GOT3 (cell line): ENCODE measurements around the gene KLHL36.
"Not testable (repeated sequence)": the region's sequence is repeated elsewhere in the genome, so short reads cannot be mapped to it uniquely, and the experiment has no call there.

Experiments
- DNase-seq: peaks from one replicate; lab custom pipeline; 2025; ENCODE audit warnings: mixed read lengths; lab: John Stamatoyannopoulos, UW

KLHL36 gene

DNA sequence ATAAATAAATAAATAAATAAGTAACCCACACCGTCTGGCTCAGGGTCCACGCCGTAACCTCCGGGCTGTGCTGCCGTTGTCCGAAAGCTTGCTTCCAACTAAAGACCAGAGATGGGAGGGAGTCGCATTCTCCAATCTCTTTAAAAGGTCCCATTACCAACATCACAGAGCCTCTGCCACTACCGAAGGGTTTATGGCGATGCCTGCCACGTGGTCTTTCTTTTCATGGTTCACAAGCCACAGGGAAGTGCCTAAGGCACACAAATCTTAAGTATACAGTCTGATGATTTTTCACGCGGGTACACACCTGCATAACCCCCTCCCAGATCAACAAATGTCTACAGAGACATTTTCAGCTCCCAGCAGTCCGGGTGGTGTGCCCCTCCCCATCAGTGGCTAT lies 31.8 kb upstream of the KLHL36 start:
- no peak for DNase-seq

DNA sequence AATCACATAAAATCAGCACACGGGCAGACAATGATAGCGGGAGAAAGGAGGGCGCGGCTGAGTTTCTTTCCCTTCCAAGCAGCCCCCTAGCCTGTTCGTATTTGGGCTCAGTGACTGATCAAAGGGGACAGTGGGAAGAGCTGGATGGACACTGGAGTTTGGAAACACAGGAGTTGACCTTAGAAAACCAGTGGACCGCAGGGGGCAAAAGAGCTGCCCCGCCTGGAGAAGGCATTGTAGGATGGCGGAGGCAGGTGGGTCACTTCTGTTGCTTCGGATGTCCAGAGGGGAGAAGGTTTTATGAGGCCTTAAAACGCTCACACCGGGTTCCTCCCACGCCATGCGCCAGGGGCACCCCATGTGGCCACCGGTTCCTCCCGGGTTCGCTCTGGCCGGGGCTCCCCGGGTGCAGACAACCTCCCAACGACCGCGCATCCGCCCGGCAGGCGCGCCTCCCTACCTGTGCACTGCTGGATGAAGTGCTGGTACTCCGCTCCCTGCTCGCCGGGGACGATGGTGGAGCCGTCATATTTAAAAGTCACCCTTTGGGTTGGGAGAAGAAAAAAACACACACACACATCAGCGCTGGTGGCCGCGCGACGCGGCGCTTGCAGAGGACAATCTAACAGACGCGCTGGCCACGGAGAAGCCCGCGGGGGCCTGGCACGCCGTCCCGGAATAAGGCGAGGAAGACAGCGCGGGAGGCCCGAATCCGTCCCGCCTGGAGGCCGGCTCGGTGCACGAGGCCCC lies 31.1 kb upstream of the KLHL36 start:
- DNase-seq: no peak

DNA sequence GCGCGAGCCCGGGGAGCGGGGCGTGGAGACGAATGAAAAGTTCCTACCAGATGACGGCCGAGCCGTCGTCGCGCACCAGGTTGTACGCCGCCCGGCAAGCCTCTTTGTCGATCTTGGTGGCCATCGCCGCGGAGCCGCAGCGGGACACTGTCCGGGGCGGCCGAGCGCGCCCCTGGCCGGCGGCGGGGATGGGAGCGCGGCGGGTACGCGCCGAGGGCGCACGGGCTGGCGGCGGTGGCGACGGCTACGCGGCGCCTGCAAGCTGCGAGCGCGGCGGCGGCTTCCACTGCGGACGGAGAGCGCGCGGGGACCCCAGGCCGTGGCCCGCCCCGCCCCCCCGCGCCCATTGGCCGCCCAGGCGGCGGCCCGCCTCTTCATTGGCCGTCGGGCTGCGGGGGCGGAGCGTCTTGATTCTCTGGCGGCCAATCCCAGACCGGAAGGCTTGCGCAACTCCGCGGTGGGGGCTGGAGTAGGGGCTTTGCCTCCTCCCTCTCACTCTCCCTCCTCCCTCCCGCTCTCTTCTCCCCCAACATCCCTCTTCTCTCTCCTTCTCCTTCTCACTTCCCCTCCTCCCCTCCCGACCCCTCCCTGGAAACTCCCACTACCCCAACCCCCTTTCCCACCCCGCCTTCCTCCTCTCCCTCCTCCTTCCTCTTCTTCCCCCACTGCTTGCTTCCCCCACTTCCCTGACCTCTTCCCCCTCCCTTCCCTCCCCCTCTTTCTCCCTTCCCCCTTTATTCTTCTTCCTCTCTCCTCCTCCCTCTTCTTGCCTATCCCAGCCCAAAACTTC lies 30.3 kb upstream of the KLHL36 start, which contains the start of gene COTL1:
Gene COTL1 (minus strand): TSS at position 288 of the 790 bp plus-strand sequence. CDS start 164 bp downstream, at position 124.
- peak; percentile 84 for DNase-seq

DNA sequence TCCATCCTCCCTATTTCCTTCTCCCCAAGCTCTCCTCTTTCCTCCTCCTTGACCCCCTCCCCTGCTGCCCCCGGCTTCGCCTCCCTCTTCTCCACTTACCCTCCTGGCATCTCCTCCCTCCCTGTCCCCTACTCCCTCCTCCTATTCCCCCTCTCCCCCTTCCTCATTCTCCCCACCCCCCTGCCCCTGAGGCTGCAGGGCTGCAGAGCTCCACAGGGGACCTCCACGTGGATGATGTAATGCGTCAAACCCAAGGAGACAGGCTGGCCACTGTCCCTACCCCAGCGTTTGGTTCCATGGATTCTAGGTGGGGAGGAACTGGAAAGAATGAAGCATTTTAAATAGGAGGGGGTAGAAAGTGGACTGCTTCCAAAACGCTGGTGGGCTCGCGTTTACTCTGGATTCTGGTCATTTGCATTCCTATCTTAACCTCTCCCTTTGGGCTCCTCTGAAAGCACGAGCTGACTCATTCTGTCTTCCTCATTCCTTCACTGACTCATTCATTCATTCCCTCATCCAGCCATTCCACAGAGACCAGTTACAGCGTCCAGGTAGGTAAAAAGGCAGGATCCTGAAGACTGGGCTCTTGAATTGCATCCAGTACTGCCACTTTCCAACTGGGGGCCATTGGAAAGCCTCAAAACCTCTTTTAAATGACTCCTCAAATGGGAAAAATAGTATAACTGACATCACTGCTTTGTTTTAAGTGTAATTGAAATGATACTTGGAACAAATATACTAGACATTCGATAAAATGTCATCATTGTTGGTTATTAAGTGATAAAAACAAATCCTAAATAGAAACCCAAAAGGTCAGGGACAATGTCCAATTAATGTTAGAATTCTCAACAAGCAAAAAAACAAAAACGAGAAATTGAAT lies 29.5 kb upstream of the KLHL36 start:
- peak; percentile 64 for DNase-seq

DNA sequence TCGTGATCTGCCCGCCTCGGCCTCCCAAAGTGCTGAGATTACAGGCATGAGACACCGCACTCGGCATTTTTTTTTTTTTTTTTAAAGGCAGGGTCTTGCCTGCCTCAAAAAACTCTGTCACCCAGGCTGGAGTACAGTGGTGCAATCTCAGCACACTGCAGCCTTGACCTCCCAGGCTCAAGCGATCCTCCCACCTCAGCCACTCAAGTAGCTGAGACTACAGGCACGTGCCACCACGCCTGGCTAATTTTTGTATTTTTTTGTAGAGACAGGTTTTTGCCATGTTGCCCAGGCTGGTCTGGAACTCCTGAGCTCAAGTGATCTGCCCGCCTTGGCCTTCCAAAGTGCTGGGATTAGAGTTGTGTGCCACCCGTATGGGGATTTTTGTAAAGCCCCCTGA lies 27.4 kb upstream of the KLHL36 start:
- not testable (repeated sequence) for DNase-seq

DNA sequence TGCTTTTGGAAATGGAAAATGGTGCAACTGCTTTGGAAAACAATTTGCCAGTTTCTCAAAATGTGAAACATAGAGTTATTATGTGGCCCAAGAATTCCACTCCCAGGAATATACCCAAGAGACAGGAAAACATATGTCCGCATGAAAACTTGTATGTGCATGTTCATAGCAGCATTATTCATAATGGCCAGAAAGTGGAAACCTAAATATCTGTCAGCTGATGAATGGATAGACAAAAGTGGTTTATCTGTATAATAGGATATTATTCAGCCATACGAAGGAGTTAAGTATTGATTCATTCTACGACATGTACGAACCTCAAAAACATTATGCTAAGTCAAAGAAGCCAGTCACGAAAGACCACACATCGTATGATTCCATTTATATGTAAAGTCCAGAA lies 22.8 kb upstream of the KLHL36 start:
- no peak for DNase-seq

DNA sequence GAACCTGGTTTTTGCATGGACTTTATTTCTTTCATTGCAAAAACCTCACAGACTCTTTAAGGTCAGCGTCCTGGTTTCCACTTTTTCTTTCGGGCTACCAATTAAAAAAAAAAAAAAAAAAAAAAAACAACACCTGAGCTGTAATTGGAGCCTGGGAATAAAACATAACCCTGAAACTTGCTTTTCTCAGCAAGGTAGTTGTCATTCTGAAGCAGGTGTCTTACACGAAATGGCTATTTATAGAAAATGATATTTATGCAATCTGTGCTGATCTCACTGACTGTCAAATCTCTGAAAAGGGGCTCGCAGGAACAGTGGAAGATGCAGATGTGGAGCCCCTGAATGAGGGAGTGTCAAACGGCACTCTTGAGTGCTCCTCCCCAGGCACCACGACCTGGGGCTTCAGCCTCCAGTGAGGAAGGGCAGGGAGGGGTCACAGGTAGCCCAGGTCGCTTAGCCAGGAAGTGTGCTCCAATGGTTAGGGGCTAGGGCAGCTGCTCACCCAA lies 20.0 kb upstream of the KLHL36 start:
- DNase-seq: no peak

DNA sequence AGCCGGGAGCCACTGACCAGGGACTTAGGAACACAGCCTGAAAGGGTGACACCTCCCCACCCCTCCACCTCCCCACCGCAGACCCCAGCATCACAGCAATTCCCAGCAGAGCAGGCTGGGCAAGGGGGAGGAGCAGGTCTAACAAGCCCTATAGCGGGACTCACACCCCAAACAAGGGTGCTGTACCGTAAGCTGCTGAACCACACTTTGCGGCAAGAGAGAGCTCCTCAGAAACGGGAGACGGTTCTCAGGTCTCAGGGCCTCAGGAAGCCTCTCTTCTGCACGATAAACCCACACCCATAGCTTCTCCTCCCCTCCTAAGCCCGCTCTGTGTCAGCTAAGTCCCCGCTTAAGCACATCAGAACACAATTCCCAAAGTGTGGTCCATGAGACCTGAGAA lies 18.7 kb upstream of the KLHL36 start:
- no peak for DNase-seq

DNA sequence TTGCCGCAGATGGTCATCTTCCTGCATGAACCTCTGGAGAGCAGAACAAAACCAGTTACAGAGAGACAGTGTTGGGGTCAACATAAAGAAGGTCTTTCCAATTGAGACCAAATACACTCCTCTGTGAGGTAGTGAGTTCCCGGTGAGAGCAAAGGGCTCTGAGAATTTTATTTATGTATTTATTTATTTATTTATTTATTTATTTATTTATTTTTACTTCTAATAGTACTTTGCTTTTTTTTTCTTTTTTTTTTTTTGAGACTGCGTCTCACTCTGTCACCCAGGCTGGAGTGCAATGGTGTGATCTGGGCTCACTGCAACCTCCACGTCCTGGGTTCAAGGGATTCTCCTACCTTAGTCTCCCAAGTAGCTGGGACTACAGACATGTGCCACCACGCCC lies 18.3 kb upstream of the KLHL36 start:
- no peak for DNase-seq

DNA sequence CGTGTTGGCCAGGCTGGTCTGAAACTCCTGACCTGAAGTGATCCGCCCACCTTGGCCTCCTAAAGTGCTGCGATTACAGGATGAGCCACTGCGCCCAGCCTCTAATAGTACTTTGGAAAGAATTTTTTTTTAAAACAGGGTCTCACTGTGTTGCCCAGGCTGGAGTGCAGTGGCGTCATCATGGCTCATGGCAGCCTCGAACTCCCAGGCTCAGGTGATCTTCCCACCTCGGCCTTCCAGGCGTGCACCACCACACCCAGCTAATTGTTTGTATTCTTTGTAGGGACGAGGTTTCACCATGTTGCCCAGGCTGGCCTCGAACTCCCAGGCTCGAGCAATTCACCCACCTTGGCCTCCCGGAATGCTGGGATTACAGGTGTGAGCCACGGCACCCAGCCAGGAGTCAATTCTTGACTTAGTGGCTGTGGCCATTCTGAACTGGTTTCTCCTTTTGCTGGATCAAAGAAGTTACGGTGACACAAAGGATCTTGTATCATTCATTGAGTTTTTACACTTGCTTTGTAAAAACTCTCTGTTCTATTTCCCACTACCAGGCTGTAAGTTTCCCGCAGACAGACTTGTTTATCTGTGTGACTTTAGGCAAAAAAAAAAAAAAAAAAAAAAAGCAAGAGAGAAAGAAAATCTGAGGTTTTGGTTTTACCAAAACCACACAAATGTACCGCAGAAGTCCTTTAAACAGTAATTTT lies 17.7 kb upstream of the KLHL36 start:
- no peak for DNase-seq

DNA sequence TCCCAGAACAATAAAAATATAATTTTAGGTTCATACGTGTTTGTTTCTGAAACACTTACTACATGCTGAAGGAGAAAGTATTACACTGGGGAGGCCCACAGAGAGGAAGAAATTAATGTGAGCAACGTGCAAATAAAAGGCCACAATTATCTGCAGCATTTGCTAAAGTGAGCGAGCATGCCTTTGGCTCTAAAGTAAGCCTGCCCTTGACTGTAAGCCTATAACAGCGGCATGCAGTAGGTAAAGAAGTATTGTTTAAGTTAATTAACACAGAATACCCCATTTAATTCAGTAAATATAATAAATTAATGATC lies 17.2 kb upstream of the KLHL36 start:
- no peak for DNase-seq

DNA sequence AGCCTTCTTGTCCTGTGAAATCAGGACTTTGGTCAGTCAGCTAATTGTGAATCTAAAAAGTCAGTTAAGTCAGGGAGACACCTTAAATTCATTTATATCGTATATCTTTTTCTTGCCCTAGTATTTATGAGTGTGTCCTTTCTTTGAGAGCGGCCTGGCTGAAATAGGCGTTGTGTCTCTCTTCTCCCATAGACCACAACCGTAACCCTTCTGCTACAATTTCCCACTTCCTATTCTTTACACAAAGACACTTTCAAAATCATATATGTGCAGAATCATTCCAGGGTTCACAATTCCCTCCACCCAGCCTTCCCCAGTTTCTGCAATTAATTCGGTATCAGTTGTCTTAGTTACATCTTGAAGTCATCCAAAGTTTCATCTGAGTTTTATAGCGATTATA lies 16.4 kb upstream of the KLHL36 start:
- no peak for DNase-seq

DNA sequence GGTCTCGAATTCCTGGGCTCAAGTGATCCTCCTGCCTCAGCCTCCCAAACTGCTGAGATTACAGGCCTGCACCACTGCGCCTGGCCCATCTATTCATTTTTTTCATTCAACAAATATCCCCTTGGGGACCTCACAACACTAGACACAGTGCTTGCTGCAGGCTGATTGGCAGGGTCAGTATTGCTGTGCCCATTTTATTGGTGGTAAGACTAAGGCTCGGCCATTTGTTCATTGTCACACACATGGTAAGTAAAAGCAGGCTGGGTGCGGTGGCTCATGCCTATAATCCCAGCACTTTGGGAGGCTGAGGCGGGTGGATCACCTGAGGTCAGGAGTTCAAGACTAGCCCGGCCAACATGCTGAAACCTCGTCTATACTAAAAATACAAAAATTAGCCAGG lies 15.4 kb upstream of the KLHL36 start:
- DNase-seq: not testable (repeated sequence)

DNA sequence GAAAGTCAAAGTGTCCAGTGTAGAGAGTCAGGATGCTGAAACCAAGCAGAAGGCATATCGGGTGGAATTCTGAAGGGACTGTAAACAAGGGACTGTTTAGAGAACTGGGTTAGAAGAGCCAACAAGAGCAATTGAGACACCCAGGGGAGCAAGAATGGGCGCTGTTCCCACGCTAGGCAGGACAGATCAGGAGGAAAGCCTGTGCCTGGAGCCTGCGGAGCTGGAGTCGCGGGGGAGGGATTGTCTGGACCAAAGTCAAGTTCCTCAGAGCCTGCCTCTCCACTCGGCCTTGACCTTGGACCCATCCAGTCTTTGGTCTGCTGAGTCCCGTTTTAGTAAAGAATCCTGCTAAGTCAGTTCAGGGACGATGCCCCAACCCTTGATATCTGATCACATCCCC lies 14.7 kb upstream of the KLHL36 start:
- no peak for DNase-seq

DNA sequence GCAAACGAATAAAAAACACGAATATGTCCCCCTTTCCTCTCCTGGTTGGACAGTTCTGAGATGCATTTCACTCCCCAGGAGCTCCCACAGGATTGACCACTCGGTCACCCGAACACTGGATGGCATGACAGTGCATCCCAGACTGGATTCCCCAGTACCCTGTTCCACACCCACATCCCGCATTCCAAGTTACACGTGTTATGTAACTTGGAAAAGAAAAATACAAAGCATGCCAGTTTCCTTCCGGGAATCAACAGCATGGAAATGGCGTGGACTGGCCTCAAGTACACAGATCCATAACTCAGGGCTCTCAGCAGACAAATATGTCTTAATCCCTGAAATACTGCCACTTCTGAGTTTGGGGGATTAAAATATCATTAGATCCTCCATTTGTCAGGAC lies 12.6 kb upstream of the KLHL36 start:
- DNase-seq: no peak

DNA sequence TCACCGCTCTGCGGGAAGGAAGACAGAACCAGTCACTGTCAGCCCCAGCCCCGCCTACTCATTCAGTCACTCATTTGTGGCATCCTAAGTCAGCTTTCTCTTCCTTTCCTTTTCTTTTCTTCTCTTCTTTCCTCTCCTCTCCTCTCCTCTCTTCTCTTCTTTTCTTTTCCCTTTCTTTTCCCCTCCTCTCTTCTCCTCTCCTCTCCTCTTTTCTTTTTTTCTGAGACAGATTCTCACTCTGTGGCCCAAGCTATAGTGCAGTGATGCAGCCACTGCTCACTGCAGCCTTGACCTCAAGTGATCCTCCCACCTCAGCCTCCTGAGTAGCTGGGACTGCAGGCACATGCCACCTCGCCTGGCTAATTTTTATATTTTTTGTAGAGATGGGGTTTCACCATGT lies 10.6 kb upstream of the KLHL36 start:
- DNase-seq: no peak

DNA sequence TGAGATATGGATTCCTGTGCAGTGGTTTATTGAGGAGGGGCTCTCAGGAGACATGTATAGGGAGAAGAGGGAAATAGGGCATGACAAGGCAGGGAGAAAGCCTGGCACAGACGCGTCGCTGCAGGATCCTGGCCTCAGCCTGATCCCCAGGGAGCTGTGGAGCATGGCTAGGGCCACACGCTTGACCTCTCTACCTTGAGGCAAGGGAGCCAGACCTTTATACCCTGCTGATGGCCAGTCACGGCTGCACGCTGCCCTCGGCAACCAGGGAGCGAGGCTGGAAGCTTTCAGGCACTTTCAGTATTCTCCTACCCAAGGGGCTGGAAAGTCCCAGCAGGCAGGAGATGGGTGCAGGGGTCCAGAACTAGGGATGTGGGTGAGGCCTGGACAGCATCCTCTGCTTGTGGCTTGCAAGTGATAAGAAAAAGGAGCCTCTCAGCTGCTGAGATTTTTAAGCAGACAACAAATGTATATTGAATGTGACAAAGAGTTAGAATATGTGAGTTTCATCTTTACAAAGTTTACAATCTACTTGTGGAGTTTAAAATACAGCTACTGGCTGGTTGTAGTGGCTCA lies 10.0 kb upstream of the KLHL36 start:
- DNase-seq: no peak

DNA sequence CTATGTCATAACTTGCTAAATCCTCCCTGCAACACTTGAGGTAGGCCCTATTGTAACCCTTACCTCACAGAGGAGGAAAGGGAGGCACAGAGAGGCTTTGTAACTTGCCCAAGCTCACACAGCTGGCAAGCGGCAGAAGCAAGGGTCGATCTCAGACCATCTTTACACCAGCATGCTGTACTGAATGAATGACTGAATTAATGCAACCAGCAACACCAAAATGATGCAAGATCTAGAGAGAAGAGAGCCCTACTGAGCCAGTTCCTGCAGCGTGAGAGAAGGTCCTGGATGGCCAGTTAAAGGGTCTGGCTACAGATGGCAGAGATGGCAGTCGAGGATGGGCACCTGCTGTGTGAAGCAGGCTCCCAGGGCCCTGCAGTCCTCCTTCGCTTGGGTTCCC lies 8.2 kb upstream of the KLHL36 start:
- no peak for DNase-seq

DNA sequence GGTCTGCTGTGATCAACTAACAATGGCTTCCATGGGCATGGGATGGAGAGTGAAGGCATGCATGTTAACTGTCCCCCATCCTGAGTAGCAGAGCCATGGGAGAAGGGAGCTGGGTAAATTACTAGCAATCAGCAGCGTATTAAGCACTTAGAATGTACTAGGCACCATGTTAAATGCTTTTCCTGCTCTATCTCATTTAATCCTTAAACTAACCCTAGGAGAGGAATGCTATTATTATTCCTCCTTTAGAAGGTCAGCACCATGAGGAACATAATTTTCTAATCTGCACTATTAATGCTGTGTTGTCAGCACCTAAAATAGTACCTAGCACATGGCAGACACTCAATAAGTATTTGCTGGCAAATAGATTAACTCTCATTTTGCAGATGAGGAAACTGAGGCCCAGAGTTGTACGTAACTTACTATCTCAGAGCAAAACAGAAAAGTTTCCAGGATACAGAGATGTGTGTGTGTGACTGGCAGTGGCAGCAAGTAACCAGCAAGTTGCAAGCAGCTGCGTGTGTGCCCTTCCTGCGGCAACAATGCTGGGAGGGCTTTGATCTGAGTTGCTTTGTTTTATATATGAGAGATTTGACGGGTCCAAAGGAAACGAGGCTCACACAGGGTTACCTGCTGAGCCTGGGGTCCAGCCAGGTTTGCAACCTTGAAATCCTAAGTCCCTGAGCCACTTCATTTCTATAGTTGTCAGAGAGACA lies 6.5 kb upstream of the KLHL36 start:
- no peak for DNase-seq

DNA sequence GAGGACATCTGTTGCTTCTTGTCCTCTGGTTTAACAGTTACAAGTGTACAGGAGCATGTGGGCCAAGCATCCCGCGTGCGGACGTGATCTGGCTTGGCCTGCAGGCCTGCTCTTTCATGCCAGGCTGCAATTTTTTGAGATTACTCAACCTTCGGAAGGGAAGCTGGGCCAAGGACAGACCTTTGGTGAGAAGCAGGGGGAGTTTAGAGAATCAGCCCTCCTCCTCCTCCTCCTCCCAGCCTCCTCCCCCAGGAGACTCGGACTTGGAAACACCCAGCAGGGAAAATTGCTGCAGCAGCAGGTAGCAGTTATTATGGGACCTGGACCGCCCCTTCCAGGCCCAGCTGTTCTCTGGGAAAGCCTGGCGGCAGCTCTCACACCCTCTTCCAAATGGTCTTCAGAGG lies 5.1 kb upstream of the KLHL36 start:
- DNase-seq: peak; percentile 31

DNA sequence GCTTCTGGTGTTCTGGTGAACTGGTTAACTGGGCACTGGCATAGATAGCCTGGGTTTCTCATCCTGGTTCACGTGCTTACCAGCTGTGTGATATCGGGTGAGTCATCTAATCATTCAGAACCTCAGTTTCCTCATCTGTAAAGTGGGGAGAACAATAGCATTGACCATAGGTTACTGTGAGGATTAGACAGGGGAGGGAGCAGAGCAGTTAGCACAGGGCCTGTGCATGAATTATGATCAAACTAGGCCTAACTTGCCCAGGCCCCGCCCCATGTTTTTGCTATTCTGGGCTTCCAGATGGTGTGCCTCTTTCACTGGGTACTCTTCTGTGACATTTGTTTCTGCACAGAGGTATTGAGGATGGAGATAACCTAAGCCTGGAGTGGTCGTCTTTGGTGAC lies 4.6 kb upstream of the KLHL36 start:
- DNase-seq: no peak
